PFSK-1 (cell line): ENCODE data around the gene CLEC2A.

Experiments
- POLR2AphosphoS5 ChIP-seq: IDR thresholded peaks from 2 replicates; pipeline ENCODE4 v1.6.1; 2012; ENCODE audit warnings: low read depth, mild to moderate bottlenecking, control low read depth, low read length, moderate library complexity
- SIN3A ChIP-seq: IDR thresholded peaks from 2 replicates; pipeline ENCODE4 v1.6.1; 2012; ENCODE audit warnings: mild to moderate bottlenecking, low read length, moderate library complexity, borderline replicate concordance; ENCODE audit not compliant: insufficient read depth

GRCh38 chr12:9920451-9920850 lies 11.7 kb downstream of the CLEC2A start:
- TF ChIP-seq SIN3A, result no peak
- no peak for TF ChIP-seq POLR2AphosphoS5
